Natural killer cell (primary cell): ENCODE measurements around the gene ART3. TPM values are rescaled to one million over a fixed set of nuclear protein-coding genes. Genes with fewer than 3 reads are reported as not detected.
"Not testable (repeated sequence)": the region's sequence is repeated elsewhere in the genome, so short reads cannot be mapped to it uniquely, and the experiment has no call there.

Experiments
- ATAC-seq, 3 donors: fragments of 150-1000 bp in 2 of 3; fragments of 200-7000 bp in 1 of 3; cut with Tn5 transposase; 1 replicate in 1 of 3; 2 replicates in 2 of 3; pipeline ENCODE4 v1.10.0; 2021; ENCODE audit warnings: mild to moderate bottlenecking in 2 of 3, moderate library complexity in 2 of 3
- DNase-seq, 2 donors: peaks; one replicate each; pipeline versions ENCODE4 v3.0.0 to v3.0.0-alpha.2; 2013 to 2021; ENCODE audit warnings: mixed read lengths in 1 of 2
- H3K27ac ChIP-seq: one replicate; pipeline ENCODE4 v1.5.1; 2013; ENCODE audit warnings: mild to moderate bottlenecking, low read length
- H3K27me3 ChIP-seq: one replicate; pipeline ENCODE4 v1.6.1; 2013; ENCODE audit warnings: low read length; ENCODE audit not compliant: control insufficient read depth, insufficient read depth
- H3K36me3 ChIP-seq: one replicate; pipeline ENCODE4 v1.6.1; 2013; ENCODE audit warnings: low read length; ENCODE audit not compliant: control insufficient read depth, insufficient read depth
- H3K4me1 ChIP-seq: one replicate; pipeline ENCODE4 v1.6.1; 2013; ENCODE audit warnings: low read length; ENCODE audit not compliant: control insufficient read depth, insufficient read depth
- H3K4me3 ChIP-seq: one replicate; pipeline ENCODE4 v1.5.1; 2013; ENCODE audit warnings: low read length
- H3K9me3 ChIP-seq: one replicate; pipeline ENCODE4 v1.6.1; 2013; ENCODE audit warnings: low read length; ENCODE audit not compliant: control insufficient read depth, insufficient read depth
- H3K27ac Mint-ChIP-seq, 2 donors: one replicate each; pipeline ENCODE4 v1.8.0; 2022; ENCODE audit warnings: mild to moderate bottlenecking in 2 of 2, mixed read lengths in 2 of 2, moderate library complexity in 1 of 2
- H3K27me3 Mint-ChIP-seq, 2 donors: one replicate each; pipeline ENCODE4 v1.8.0; 2022; ENCODE audit warnings: low read depth in 2 of 2, mixed read lengths in 2 of 2
- H3K36me3 Mint-ChIP-seq: one replicate; pipeline ENCODE4 v1.8.0; 2022; ENCODE audit warnings: mixed read lengths
- H3K4me1 Mint-ChIP-seq, 2 donors: one replicate each; pipeline ENCODE4 v1.8.0; 2022; ENCODE audit warnings: mixed read lengths in 2 of 2
- H3K4me3 Mint-ChIP-seq: one replicate; pipeline ENCODE4 v1.8.0; 2022; ENCODE audit warnings: mild to moderate bottlenecking, moderate library complexity, mixed read lengths
- H3K9me3 Mint-ChIP-seq, 2 donors: one replicate each; pipeline ENCODE4 v1.8.0; 2022; ENCODE audit warnings: mixed read lengths in 2 of 2
- CTCF ChIP-seq: fragments of 200-600 bp; IDR thresholded peaks from one replicate; pipeline ENCODE4 v1.8.0; 2022; ENCODE audit warnings: antibody characterized with exemption
- WGBS: methylation state at CpG from one replicate; pipeline ENCODE4 v1.1.7; 2013; ENCODE audit warnings: missing lambda C conversion rate; ENCODE audit not compliant: insufficient coverage; 5-methylcytosine and 5-hydroxymethylcytosine counted together
- intact Hi-C: fragments of 100-400 bp; cut with micrococcal nuclease; formaldehyde crosslinking; loops from one replicate; pipeline ENCODE4 v1.14.2; 2022
- total RNA-seq, 4 donors: library from RNA; stranded (reverse); fragments of 120-200 nt in 1 of 4; gene quantifications; one replicate each; pipeline versions ENCODE4 v1.2.3 to v1.2.4, GENCODE V29; 2013 to 2022

Gene ART3
- total RNA-seq, 3 donors from 2014 or later (not counting 1 experiment from before 2014, with no cell fraction given) = not detected

- DNase-seq, H3K36me3 ChIP-seq, intact Hi-C loops, H3K4me1 ChIP-seq, ATAC-seq, H3K4me3 ChIP-seq, H3K36me3 Mint-ChIP-seq, H3K4me1 Mint-ChIP-seq, H3K9me3 ChIP-seq, H3K4me3 Mint-ChIP-seq, H3K27me3 ChIP-seq, H3K27ac Mint-ChIP-seq, H3K27ac ChIP-seq, H3K9me3 Mint-ChIP-seq: not testable (repeated sequence)
- peaks cover 12 to 13% of the 10 kb centered on the region in 2 donors for H3K27me3 Mint-ChIP-seq
- WGBS = 93% methylated on average over 27 of the region's 27 CpGs
These were observed 23.9 kb upstream of the ART3 start for GRCh38 chr4:76050560-76051050.

GRCh38 chr4:76053730-76054129 lies 20.8 kb upstream of the ART3 start:
- ATAC-seq = no peak
- H3K4me3 ChIP-seq = no peak overlapping the region

GRCh38 chr4:76055016-76055415 lies 19.5 kb upstream of the ART3 start:
- intact Hi-C loops = no loop called here
- ATAC-seq (no peak), DNase-seq (no peak)
- Histone ChIP-seq H3K4me1 (no peaks in the 10 kb centered on the region), H3K27me3 (no peaks in the 10 kb centered on the region), H3K36me3 (no peaks in the 10 kb centered on the region), H3K27ac (no peak overlapping the region), H3K4me3 (no peak overlapping the region), H3K9me3 (no peaks in the 10 kb centered on the region)
- Mint-ChIP-seq H3K27me3 (peaks cover 22 to 23% of the 10 kb centered on the region in 2 donors), H3K4me3 (no peak overlapping the region), H3K9me3 (no peaks in the 10 kb centered on the region), H3K4me1 (no peaks in the 10 kb centered on the region), H3K27ac (no peak overlapping the region), H3K36me3 (no peaks in the 10 kb centered on the region)
- 44% methylated on average over 2 of the region's 2 CpGs for WGBS
- TF ChIP-seq CTCF = no peak

More at GRCh38 chr4:76053730-76054129, 20.8 kb upstream of the ART3 start:
- DNase-seq = no peak
- no peak overlapping the region for H3K27ac ChIP-seq
- 87% methylated on average over 3 of the region's 4 CpGs for WGBS
- Mint-ChIP-seq H3K27ac (no peak overlapping the region), H3K4me1 (no peaks in the 10 kb centered on the region), H3K27me3 (peaks cover 21 to 23% of the 10 kb centered on the region in 2 donors), H3K36me3 (no peaks in the 10 kb centered on the region), H3K9me3 (no peaks in the 10 kb centered on the region), H3K4me3 (no peak overlapping the region)
- no peaks in the 10 kb centered on the region for H3K9me3 ChIP-seq
- no peaks in the 10 kb centered on the region for H3K36me3 ChIP-seq
- H3K27me3 ChIP-seq = no peaks in the 10 kb centered on the region
- intact Hi-C loops = no loop called here
- no peaks in the 10 kb centered on the region for H3K4me1 ChIP-seq
- TF ChIP-seq CTCF = no peak

GRCh38 chr4:76055421-76055820 lies 19.1 kb upstream of the ART3 start:
- H3K27ac Mint-ChIP-seq = no peak overlapping the region
- no peak overlapping the region for H3K4me3 Mint-ChIP-seq
- no peak for ATAC-seq
- no peaks in the 10 kb centered on the region for H3K36me3 Mint-ChIP-seq
- Histone ChIP-seq H3K4me1 (no peaks in the 10 kb centered on the region), H3K27ac (no peak overlapping the region), H3K9me3 (no peaks in the 10 kb centered on the region), H3K27me3 (no peaks in the 10 kb centered on the region), H3K36me3 (no peaks in the 10 kb centered on the region), H3K4me3 (no peak overlapping the region)
- intact Hi-C loops = no loop called here
- WGBS = 77% methylated on average over 2 of the region's 2 CpGs
- no peaks in the 10 kb centered on the region for H3K9me3 Mint-ChIP-seq
- H3K4me1 Mint-ChIP-seq = no peaks in the 10 kb centered on the region
- H3K27me3 Mint-ChIP-seq = peaks cover 22 to 23% of the 10 kb centered on the region in 2 donors
- DNase-seq = no peak
- TF ChIP-seq CTCF = no peak
